ENCODE measurements around the gene EIF2B4.

Gene EIF2B4

GRCh38 chr2:27370026-27370815, at the start of gene EIF2B4, which contains the start of gene SNX17:
EIF2B4 (minus strand) TSS chr2:27370338; CDS start chr2:27370314, 24 bp downstream.
SNX17 (plus strand) TSS chr2:27370616; CDS start chr2:27370744, 128 bp downstream.
- H3K4me1 Mint-ChIP-seq = peaks cover 34% of the 10 kb centered on the region
- peak within 1 kb of the TSS; percentile 87 for H3K4me3 Mint-ChIP-seq
- peak within 1 kb of the TSS; percentile 78 for H3K27ac Mint-ChIP-seq
- H3K9me3 Mint-ChIP-seq = no peaks in the 10 kb centered on the region
- peak; percentile 97 for ATAC-seq
- H3K36me3 Mint-ChIP-seq = peaks cover 57% of the 10 kb centered on the region
- no peaks in the 10 kb centered on the region for H3K27me3 Mint-ChIP-seq

- H3K27me3 Mint-ChIP-seq = peaks cover 10% of the 10 kb centered on the region
- peaks cover 3% of the 10 kb centered on the region for H3K9me3 Mint-ChIP-seq
- no peak overlapping the region for H3K27ac Mint-ChIP-seq
- no peak for ATAC-seq
- H3K4me1 Mint-ChIP-seq = no peaks in the 10 kb centered on the region
- H3K36me3 Mint-ChIP-seq = no peaks in the 10 kb centered on the region
- no peak overlapping the region for H3K4me3 Mint-ChIP-seq
Observed at GRCh38 chr2:27416151-27416550, 46.0 kb upstream of the EIF2B4 start.

- peaks cover 10% of the 10 kb centered on the region for H3K27me3 Mint-ChIP-seq
- H3K4me3 Mint-ChIP-seq = no peak overlapping the region
- H3K27ac Mint-ChIP-seq = no peak overlapping the region
- no peak for ATAC-seq
- H3K4me1 Mint-ChIP-seq = peaks cover 18% of the 10 kb centered on the region
- H3K36me3 Mint-ChIP-seq = no peaks in the 10 kb centered on the region
- H3K9me3 Mint-ChIP-seq = peaks cover 3% of the 10 kb centered on the region
Observed at GRCh38 chr2:27412419-27413152, 42.4 kb upstream of the EIF2B4 start.

- Mint-ChIP-seq H3K4me1 (peaks cover 33% of the 10 kb centered on the region), H3K27me3 (peaks cover 10% of the 10 kb centered on the region), H3K4me3 (peak within 1 kb of the TSS; percentile 86), H3K36me3 (peaks cover 6% of the 10 kb centered on the region), H3K9me3 (peaks cover 3% of the 10 kb centered on the region), H3K27ac (peak within 1 kb of the TSS; percentile 75)
- peak; percentile 99 for ATAC-seq
Observed at GRCh38 chr2:27409321-27410073, 39.4 kb upstream of the EIF2B4 start, which contains the start of gene PPM1G. PPM1G (minus strand) TSS chr2:27409591; CDS start chr2:27409422, 169 bp downstream.

- ATAC-seq = peak; percentile 54
- H3K9me3 Mint-ChIP-seq = peaks cover 3% of the 10 kb centered on the region
- H3K4me3 Mint-ChIP-seq = peak overlapping the region; percentile 86
- H3K27ac Mint-ChIP-seq = peak overlapping the region; percentile 75
- H3K27me3 Mint-ChIP-seq = peaks cover 10% of the 10 kb centered on the region
- peaks cover 33% of the 10 kb centered on the region for H3K4me1 Mint-ChIP-seq
- H3K36me3 Mint-ChIP-seq = peaks cover 6% of the 10 kb centered on the region
Observed at GRCh38 chr2:27408601-27409320, 38.6 kb upstream of the EIF2B4 start.

- peaks cover 33% of the 10 kb centered on the region for H3K4me1 Mint-ChIP-seq
- ATAC-seq = no peak
- H3K36me3 Mint-ChIP-seq = peaks cover 6% of the 10 kb centered on the region
- peaks cover 3% of the 10 kb centered on the region for H3K9me3 Mint-ChIP-seq
- H3K27ac Mint-ChIP-seq = peak overlapping the region; percentile 75
- H3K27me3 Mint-ChIP-seq = peaks cover 10% of the 10 kb centered on the region
- peak overlapping the region; percentile 86 for H3K4me3 Mint-ChIP-seq
Observed at GRCh38 chr2:27407798-27408491, 37.8 kb upstream of the EIF2B4 start.

- H3K4me1 Mint-ChIP-seq = peaks cover 39% of the 10 kb centered on the region
- H3K27ac Mint-ChIP-seq = peak overlapping the region; percentile 62
- H3K27me3 Mint-ChIP-seq = no peaks in the 10 kb centered on the region
- no peak overlapping the region for H3K4me3 Mint-ChIP-seq
- H3K9me3 Mint-ChIP-seq = no peaks in the 10 kb centered on the region
- peaks cover 28% of the 10 kb centered on the region for H3K36me3 Mint-ChIP-seq
- ATAC-seq = no peak
Observed at GRCh38 chr2:27400348-27401135, 30.4 kb upstream of the EIF2B4 start.

GRCh38 chr2:27398962-27399361, 28.8 kb upstream of the EIF2B4 start:
- Mint-ChIP-seq H3K4me3 (no peak overlapping the region), H3K27me3 (no peaks in the 10 kb centered on the region), H3K9me3 (no peaks in the 10 kb centered on the region), H3K27ac (no peak overlapping the region), H3K4me1 (peaks cover 42% of the 10 kb centered on the region), H3K36me3 (peaks cover 29% of the 10 kb centered on the region)
- no peak for ATAC-seq

- Mint-ChIP-seq H3K9me3 (no peaks in the 10 kb centered on the region), H3K27me3 (no peaks in the 10 kb centered on the region), H3K4me3 (no peak overlapping the region), H3K36me3 (peaks cover 35% of the 10 kb centered on the region), H3K4me1 (peaks cover 19% of the 10 kb centered on the region), H3K27ac (no peak overlapping the region)
- no peak for ATAC-seq
Observed at GRCh38 chr2:27393225-27393624, 23.1 kb upstream of the EIF2B4 start.

GRCh38 chr2:27390822-27391679, 20.9 kb upstream of the EIF2B4 start:
- ATAC-seq = no peak

GRCh38 chr2:27381577-27382181, 11.5 kb upstream of the EIF2B4 start:
- peak overlapping the region; percentile 81 for H3K4me3 Mint-ChIP-seq
- H3K27me3 Mint-ChIP-seq = no peaks in the 10 kb centered on the region
- no peak for ATAC-seq
- H3K4me1 Mint-ChIP-seq = peaks cover 44% of the 10 kb centered on the region
- H3K36me3 Mint-ChIP-seq = peaks cover 56% of the 10 kb centered on the region
- H3K27ac Mint-ChIP-seq = peak overlapping the region; percentile 96
- H3K9me3 Mint-ChIP-seq = no peaks in the 10 kb centered on the region

More at GRCh38 chr2:27390822-27391679, 20.9 kb upstream of the EIF2B4 start:
- Mint-ChIP-seq H3K36me3 (peaks cover 36% of the 10 kb centered on the region), H3K27me3 (no peaks in the 10 kb centered on the region), H3K27ac (no peak overlapping the region), H3K9me3 (no peaks in the 10 kb centered on the region), H3K4me3 (no peak overlapping the region), H3K4me1 (peaks cover 8% of the 10 kb centered on the region)

Data from stimulated activated memory B cell treated with anti-CD40 and anti-IgM and Interleukin-4, amounts not matched to agents 10 μg/mL and 1 μg/mL and 100 μg/mL, for 72 hours (primary cell).